Neural cell (in vitro differentiated cells): Measurements from ENCODE around the gene ATF6. TPM values are rescaled to one million over a fixed set of nuclear protein-coding genes. Genes with fewer than 3 reads are reported as not detected.

ENCODE experiments used
- H2AFZ ChIP-seq: fragments of 200-600, 300-800 bp; sonication (generic), shearing (Covaris generic); 2 replicates; pipeline ENCODE4 v1.6.0; 2014; ENCODE audit warnings: low read depth, mild to moderate bottlenecking, antibody characterized with exemption, low read length, moderate library complexity
- H3F3A ChIP-seq: fragments of 200-600 bp; shearing (Covaris generic); 2 replicates; pipeline ENCODE4 v1.6.1; 2016; ENCODE audit warnings: mild to moderate bottlenecking, moderate library complexity, mixed read lengths, antibody characterized with exemption, low read length; ENCODE audit not compliant: insufficient read depth, poor library complexity, severe bottlenecking
- H3K27ac ChIP-seq: fragments of 200-600, 300-800 bp; sonication (generic), shearing (Covaris generic); 2 replicates; pipeline ENCODE4 v1.5.1; 2014; ENCODE audit warnings: mild to moderate bottlenecking, low read length, moderate library complexity
- H3K27me3 ChIP-seq: fragments of 300-800, 200-600 bp; sonication (generic), shearing (Covaris generic); 2 replicates; pipeline ENCODE4 v1.6.0; 2014; ENCODE audit warnings: mild to moderate bottlenecking, low read depth, low read length, moderate library complexity; ENCODE audit not compliant: insufficient read depth
- H3K36me3 ChIP-seq: fragments of 300-800, 200-600 bp; sonication (generic), shearing (Covaris generic); 2 replicates; pipeline ENCODE4 v1.5.1; 2014; ENCODE audit warnings: mild to moderate bottlenecking, antibody characterized with exemption, low read length, moderate library complexity; ENCODE audit not compliant: insufficient read depth
- H3K4me2 ChIP-seq: fragments of 300-800, 200-600 bp; sonication (generic), shearing (Covaris generic); 2 replicates; pipeline ENCODE4 v1.6.0; 2014; ENCODE audit warnings: mild to moderate bottlenecking, low read length
- H3K4me3 ChIP-seq: fragments of 300-800, 200-600 bp; sonication (generic), shearing (Covaris generic); 2 replicates; pipeline ENCODE4 v1.5.1; 2014; ENCODE audit warnings: mild to moderate bottlenecking, low read length, moderate library complexity
- H3K79me2 ChIP-seq: fragments of 200-600 bp; shearing (Covaris generic); replicated peaks from 2 replicates; pipeline ENCODE4 v1.6.0; 2014; ENCODE audit warnings: mild to moderate bottlenecking, low read length, moderate library complexity; ENCODE audit not compliant: insufficient read depth
- H3K9ac ChIP-seq: fragments of 300-800, 200-600 bp; sonication (generic), shearing (Covaris generic); 2 replicates; pipeline ENCODE4 v1.6.1; 2016; ENCODE audit warnings: mild to moderate bottlenecking, low read length, mixed read lengths
- H3K9me2 ChIP-seq: fragments of 200-600 bp; shearing (Covaris generic); 2 replicates; pipeline ENCODE4 v1.6.1; 2016; ENCODE audit warnings: mild to moderate bottlenecking, low read length, mixed read lengths; ENCODE audit not compliant: insufficient read depth
- H3K9me3 ChIP-seq: fragments of 200-600, 300-800 bp; sonication (generic), shearing (Covaris generic); 2 replicates; pipeline ENCODE4 v1.6.1; 2016; ENCODE audit warnings: mild to moderate bottlenecking, mixed run types, low read length, moderate library complexity, mixed read lengths
- H4K20me1 ChIP-seq: fragments of 200-600 bp; shearing (Covaris generic); 2 replicates; pipeline ENCODE4 v1.6.1; 2016; ENCODE audit warnings: mild to moderate bottlenecking, mixed run types; ENCODE audit not compliant: insufficient read depth
- CTCF ChIP-seq: fragments of 450-650 bp; IDR thresholded peaks from 2 replicates; pipeline ENCODE4 v1.5.1; 2014; ENCODE audit warnings: antibody characterized with exemption, mild to moderate bottlenecking, moderate library complexity; ENCODE audit not compliant: poor library complexity, severe bottlenecking
- EP300 ChIP-seq: fragments of 450-650 bp; conservative IDR thresholded peaks from 2 replicates; pipeline ENCODE4 v1.6.1; 2014; ENCODE audit warnings: antibody characterized with exemption, mild to moderate bottlenecking, moderate library complexity; ENCODE audit not compliant: poor library complexity, severe bottlenecking
- EZH2 ChIP-seq: fragments of 200-600, 300-800 bp; shearing (Covaris generic), sonication (generic); IDR thresholded peaks from 2 replicates; pipeline ENCODE4 v1.6.1; 2014; ENCODE audit warnings: antibody characterized with exemption, low read length, borderline replicate concordance, mild to moderate bottlenecking; ENCODE audit not compliant: insufficient read depth, poor library complexity, severe bottlenecking
- MXI1 ChIP-seq: fragments of 450-650 bp; conservative IDR thresholded peaks from 2 replicates; pipeline ENCODE4 v1.6.1; 2014; ENCODE audit warnings: antibody characterized with exemption, mild to moderate bottlenecking; ENCODE audit not compliant: poor library complexity, severe bottlenecking
- POLR2AphosphoS5 ChIP-seq: IDR thresholded peaks from 2 replicates; pipeline ENCODE4 v1.6.1; 2012
- RAD21 ChIP-seq: fragments of 450-650 bp; conservative IDR thresholded peaks from 2 replicates; pipeline ENCODE4 v1.6.1; 2014; ENCODE audit warnings: antibody characterized with exemption, mild to moderate bottlenecking, moderate library complexity
- REST ChIP-seq: IDR thresholded peaks from 2 replicates; pipeline ENCODE4 v1.6.1; 2012; ENCODE audit warnings: borderline replicate concordance
- SMC3 ChIP-seq: fragments of 450-650 bp; conservative IDR thresholded peaks from 2 replicates; pipeline ENCODE4 v1.6.1; 2014; ENCODE audit warnings: antibody characterized with exemption, mild to moderate bottlenecking, moderate library complexity; ENCODE audit not compliant: poor library complexity
- TAF1 ChIP-seq: IDR thresholded peaks from 2 replicates; pipeline ENCODE4 v1.6.1; 2012; ENCODE audit warnings: low read depth
- polyA plus RNA-seq: library from polyadenylated mRNA; depleted of rRNA; stranded (reverse); fragments of >200 nt; gene quantifications from 2 replicates; pipeline ENCODE4 v1.2.3, GENCODE V29; 2014

Gene ATF6
- polyA plus RNA-seq, 1 donor from 2014 or later, result 16.6 TPM

- Histone ChIP-seq H3K9ac (no peak overlapping the region), H3K27me3 (no peaks in the 10 kb centered on the region), H2AFZ (no peak overlapping the region), H3K79me2 (no peaks in the 10 kb centered on the region), H3K9me3 (no peaks in the 10 kb centered on the region), H3K27ac (no peak overlapping the region), H3K36me3 (no peaks in the 10 kb centered on the region), H3F3A (no peaks in the 10 kb centered on the region), H4K20me1 (no peaks in the 10 kb centered on the region), H3K4me2 (no peak overlapping the region), H3K9me2 (no peaks in the 10 kb centered on the region), H3K4me3 (no peak overlapping the region)
- TF ChIP-seq SMC3, result no peak
- no peak for TF ChIP-seq EZH2
- TF ChIP-seq MXI1, result no peak
- TF ChIP-seq TAF1, result no peak
- TF ChIP-seq EP300, result no peak
- TF ChIP-seq CTCF, result no peak
- TF ChIP-seq POLR2AphosphoS5, result no peak
- TF ChIP-seq REST, result no peak
- TF ChIP-seq RAD21, result no peak
Observed at GRCh38 chr1:161978011-161978790, 212.1 kb downstream of the ATF6 start.

GRCh38 chr1:161981126-161981525 is 215.0 kb downstream of the ATF6 start:
- no peak for TF ChIP-seq POLR2AphosphoS5
- TF ChIP-seq CTCF, result no peak
- TF ChIP-seq EP300, result no peak
- TF ChIP-seq TAF1, result no peak

More at GRCh38 chr1:161981126-161981525, 215.0 kb downstream of the ATF6 start:
- no peak overlapping the region for H3K9ac ChIP-seq
- H2AFZ ChIP-seq, result no peak overlapping the region
- no peak overlapping the region for H3K4me2 ChIP-seq
- H3K27me3 ChIP-seq, result no peaks in the 10 kb centered on the region
- H4K20me1 ChIP-seq, result no peaks in the 10 kb centered on the region
- H3K9me3 ChIP-seq, result no peaks in the 10 kb centered on the region
- H3K27ac ChIP-seq, result no peak overlapping the region
- no peaks in the 10 kb centered on the region for H3K79me2 ChIP-seq
- H3K4me3 ChIP-seq, result no peak overlapping the region
- H3F3A ChIP-seq, result no peaks in the 10 kb centered on the region
- no peaks in the 10 kb centered on the region for H3K9me2 ChIP-seq
- H3K36me3 ChIP-seq, result no peaks in the 10 kb centered on the region
